ENCODE results near the gene TNFAIP8L2. TPM values are rescaled to one million over a fixed set of nuclear protein-coding genes. Genes with fewer than 3 reads are reported as not detected.
A peak's percentile ranks its signal among the peaks of the same experiment; 100 is the strongest.

Gene TNFAIP8L2
- not detected in 2 replicates for total RNA-seq (ENCODE audit: low replicate concordance)

- DNase-seq (ENCODE audit: low read depth), result no peak
- TF ChIP-seq CTCF (IDR thresholded peaks at IDR 0.05; ENCODE audit: insufficient read depth, low read length), result no peak
Measured at GRCh38 chr1:151156515-151156819, at the start of gene TNFAIP8L2. Gene TNFAIP8L2 (plus strand): TSS chr1:151156649. CDS start chr1:151158698, 2,049 bp downstream.

GRCh38 chr1:151106894-151107293 lies 49.6 kb upstream of the TNFAIP8L2 start:
- H3K4me3 ChIP-seq (ENCODE audit: low read depth, low read length), result no peak overlapping the region
- TF ChIP-seq CTCF (IDR thresholded peaks at IDR 0.05; ENCODE audit: insufficient read depth, low read length), result no peak
- peak; percentile 15 for DNase-seq (ENCODE audit: low read depth)

More at GRCh38 chr1:151156515-151156819, at the start of gene TNFAIP8L2:
- no peak within 1 kb of the TSS for H3K4me3 ChIP-seq (ENCODE audit: low read depth, low read length)

- no peak overlapping the region for H3K4me3 ChIP-seq (ENCODE audit: low read depth, low read length)
- no peak for DNase-seq (ENCODE audit: low read depth)
- no peak for TF ChIP-seq CTCF (IDR thresholded peaks at IDR 0.05; ENCODE audit: insufficient read depth, low read length)
Measured at GRCh38 chr1:151108331-151108730, 48.1 kb upstream of the TNFAIP8L2 start.

- TF ChIP-seq CTCF (IDR thresholded peaks at IDR 0.05; ENCODE audit: insufficient read depth, low read length), result no peak
- no peak for DNase-seq (ENCODE audit: low read depth)
- H3K4me3 ChIP-seq (ENCODE audit: low read depth, low read length), result no peak overlapping the region
Measured at GRCh38 chr1:151113877-151114276, 42.6 kb upstream of the TNFAIP8L2 start.

GRCh38 chr1:151124763-151125403 lies 31.6 kb upstream of the TNFAIP8L2 start:
- DNase-seq (ENCODE audit: low read depth), result no peak
- no peak overlapping the region for H3K4me3 ChIP-seq (ENCODE audit: low read depth, low read length)
- no peak for TF ChIP-seq CTCF (IDR thresholded peaks at IDR 0.05; ENCODE audit: insufficient read depth, low read length)

GRCh38 chr1:151128800-151129199 lies 27.6 kb upstream of the TNFAIP8L2 start:
- no peak for TF ChIP-seq CTCF (IDR thresholded peaks at IDR 0.05; ENCODE audit: insufficient read depth, low read length)
- no peak overlapping the region for H3K4me3 ChIP-seq (ENCODE audit: low read depth, low read length)
- DNase-seq (ENCODE audit: low read depth), result no peak
